ENCODE data around the gene GBP3.
"Not testable (repeated sequence)": the region's sequence is repeated elsewhere in the genome, so short reads cannot be mapped to it uniquely, and the experiment has no call there.

DNA sequence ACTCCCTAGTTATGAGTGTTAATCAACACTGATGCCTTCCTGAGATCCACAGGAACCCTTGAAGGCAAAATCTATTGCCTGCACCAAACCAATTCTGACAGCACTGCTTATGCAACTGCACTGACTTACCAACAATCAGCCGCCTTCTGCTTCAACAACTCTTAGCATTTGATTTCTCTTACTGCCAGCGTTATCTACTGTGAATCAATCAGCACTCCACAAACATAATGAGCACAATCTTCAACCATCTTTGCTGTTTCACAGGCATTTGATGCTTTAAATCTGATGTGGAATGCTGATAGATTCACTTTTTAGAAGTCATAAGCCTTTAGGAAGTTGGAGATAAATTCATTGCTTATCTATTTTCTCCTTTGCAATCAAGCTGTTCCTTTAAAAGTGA is 41.2 kb downstream of the GBP3 start:
- TF ChIP-seq, protein P1, sequence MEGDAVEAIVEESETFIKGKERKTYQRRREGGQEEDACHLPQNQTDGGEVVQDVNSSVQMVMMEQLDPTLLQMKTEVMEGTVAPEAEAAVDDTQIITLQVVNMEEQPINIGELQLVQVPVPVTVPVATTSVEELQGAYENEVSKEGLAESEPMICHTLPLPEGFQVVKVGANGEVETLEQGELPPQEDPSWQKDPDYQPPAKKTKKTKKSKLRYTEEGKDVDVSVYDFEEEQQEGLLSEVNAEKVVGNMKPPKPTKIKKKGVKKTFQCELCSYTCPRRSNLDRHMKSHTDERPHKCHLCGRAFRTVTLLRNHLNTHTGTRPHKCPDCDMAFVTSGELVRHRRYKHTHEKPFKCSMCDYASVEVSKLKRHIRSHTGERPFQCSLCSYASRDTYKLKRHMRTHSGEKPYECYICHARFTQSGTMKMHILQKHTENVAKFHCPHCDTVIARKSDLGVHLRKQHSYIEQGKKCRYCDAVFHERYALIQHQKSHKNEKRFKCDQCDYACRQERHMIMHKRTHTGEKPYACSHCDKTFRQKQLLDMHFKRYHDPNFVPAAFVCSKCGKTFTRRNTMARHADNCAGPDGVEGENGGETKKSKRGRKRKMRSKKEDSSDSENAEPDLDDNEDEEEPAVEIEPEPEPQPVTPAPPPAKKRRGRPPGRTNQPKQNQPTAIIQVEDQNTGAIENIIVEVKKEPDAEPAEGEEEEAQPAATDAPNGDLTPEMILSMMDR (conservative IDR thresholded peaks at IDR 0.05): not testable (repeated sequence)
- TF ChIP-seq ZFX (IDR thresholded peaks at IDR 0.05): not testable (repeated sequence)
